Measurements from ENCODE around the gene SLC9A9. TPM values are rescaled to one million over a fixed set of nuclear protein-coding genes. Genes with fewer than 3 reads are reported as not detected.

Gene SLC9A9
- total and polyA plus RNA-seq, 10 donors = 10.8 to 58.2 (median 44.7) TPM

DNA sequence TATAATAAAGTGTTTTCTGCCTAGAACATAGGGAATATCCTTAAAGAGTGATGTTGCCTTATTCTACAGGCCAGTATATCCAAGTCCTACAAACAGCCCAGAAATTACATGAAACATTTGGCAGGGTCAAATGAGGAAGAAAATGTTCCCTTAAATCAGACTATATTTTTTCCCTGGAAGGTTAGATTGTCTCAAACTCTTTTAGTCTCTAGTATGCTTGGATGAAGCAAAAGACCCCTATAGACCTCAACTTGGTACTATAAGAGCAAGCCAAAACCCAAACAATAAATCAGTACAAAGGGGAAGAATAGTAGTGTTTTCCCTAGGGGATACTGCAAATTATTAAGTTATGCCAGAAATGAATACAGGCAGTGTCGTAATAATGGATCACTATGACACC lies 310.2 kb downstream of the SLC9A9 start:
- TF ChIP-seq POLR2A (IDR thresholded peaks at IDR 0.05) = no peak
- no peak for TF ChIP-seq POLR2AphosphoS5 (IDR thresholded peaks at IDR 0.05)
- TF ChIP-seq, protein P1, sequence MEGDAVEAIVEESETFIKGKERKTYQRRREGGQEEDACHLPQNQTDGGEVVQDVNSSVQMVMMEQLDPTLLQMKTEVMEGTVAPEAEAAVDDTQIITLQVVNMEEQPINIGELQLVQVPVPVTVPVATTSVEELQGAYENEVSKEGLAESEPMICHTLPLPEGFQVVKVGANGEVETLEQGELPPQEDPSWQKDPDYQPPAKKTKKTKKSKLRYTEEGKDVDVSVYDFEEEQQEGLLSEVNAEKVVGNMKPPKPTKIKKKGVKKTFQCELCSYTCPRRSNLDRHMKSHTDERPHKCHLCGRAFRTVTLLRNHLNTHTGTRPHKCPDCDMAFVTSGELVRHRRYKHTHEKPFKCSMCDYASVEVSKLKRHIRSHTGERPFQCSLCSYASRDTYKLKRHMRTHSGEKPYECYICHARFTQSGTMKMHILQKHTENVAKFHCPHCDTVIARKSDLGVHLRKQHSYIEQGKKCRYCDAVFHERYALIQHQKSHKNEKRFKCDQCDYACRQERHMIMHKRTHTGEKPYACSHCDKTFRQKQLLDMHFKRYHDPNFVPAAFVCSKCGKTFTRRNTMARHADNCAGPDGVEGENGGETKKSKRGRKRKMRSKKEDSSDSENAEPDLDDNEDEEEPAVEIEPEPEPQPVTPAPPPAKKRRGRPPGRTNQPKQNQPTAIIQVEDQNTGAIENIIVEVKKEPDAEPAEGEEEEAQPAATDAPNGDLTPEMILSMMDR (IDR thresholded peaks at IDR 0.05 in 8 of 11, conservative IDR thresholded peaks at IDR 0.05 in 3 of 11) = no peak
- H3K4me1 ChIP-seq = peaks cover 0 to 22% (median 10%) of the 10 kb centered on the region in 6 donors
- no peak overlapping the region for H3K4me3 ChIP-seq
- intact Hi-C loops (cut with DNase I; ENCODE audit: low total_unique reads) = no loop called here
- no peak overlapping the region for H3K27ac ChIP-seq
- 86 to 95% (median 93%) methylated on average over 1 of the region's 1 CpG for WGBS, 5 donors
- H3K9me3 ChIP-seq = no peaks in the 10 kb centered on the region
- DNase-seq = no peak
- peaks cover 0 to 3% (median 0%) of the 10 kb centered on the region in 6 donors for H3K36me3 ChIP-seq
- H3K27me3 ChIP-seq (replicated peaks in 1 of 7) = no peaks in the 10 kb centered on the region

DNA sequence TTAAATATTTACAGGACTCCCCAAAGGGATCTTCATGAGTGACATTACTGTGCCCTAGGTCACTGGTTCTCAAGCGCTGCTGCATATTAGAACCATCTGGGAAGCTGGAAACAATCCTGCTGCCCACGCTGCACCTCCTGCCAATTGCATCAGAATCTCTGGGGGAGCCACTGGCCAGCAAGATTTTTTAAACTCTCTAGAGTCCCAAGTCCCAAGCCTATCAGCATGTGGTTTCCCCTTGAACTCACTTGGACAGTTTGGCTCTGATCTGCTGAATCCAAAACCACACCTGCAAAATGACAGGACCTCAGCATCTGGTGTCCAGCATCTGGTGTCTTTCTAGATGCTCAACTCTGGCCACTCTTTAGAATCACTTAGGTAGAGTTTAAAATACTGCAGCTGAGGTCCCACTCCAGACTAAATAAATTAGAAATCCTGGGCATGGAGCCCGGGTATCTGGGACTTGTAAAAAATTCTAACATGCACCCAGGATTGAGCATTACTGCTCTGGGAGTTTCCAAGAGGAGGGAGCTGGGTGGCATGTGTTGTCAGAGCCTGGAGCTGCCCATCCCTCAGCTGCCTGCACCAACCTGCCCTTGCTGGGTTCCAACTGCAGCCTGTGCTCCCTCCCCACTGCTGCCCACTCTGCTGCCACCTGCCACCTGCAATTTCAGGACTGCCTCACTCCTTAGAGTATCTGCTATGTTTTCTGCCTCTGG lies 311.3 kb downstream of the SLC9A9 start:
- H3K27ac ChIP-seq = peak overlapping the region in 6 of 8 donors; percentile 2 to 62 (median 43)
- no peak for DNase-seq
- intact Hi-C loops (cut with DNase I; ENCODE audit: low total_unique reads) = no loop called here

GRCh38 chr3:143535994-143536784 lies 312.1 kb downstream of the SLC9A9 start:
- 70 to 80% (median 78%) methylated on average over 3 of the region's 3 CpGs for WGBS, 5 donors

More for the DNA sequence above, 311.3 kb downstream of the SLC9A9 start:
- TF ChIP-seq POLR2A (IDR thresholded peaks at IDR 0.05) (no peak), POLR2AphosphoS5 (IDR thresholded peaks at IDR 0.05) (no peak)
- TF ChIP-seq, protein P1 (IDR thresholded peaks at IDR 0.05 in 8 of 11, conservative IDR thresholded peaks at IDR 0.05 in 3 of 11) = no peak
- no peak overlapping the region for H3K4me3 ChIP-seq
- H3K36me3 ChIP-seq = no peaks in the 10 kb centered on the region
- H3K4me1 ChIP-seq = peaks cover 0 to 22% (median 10%) of the 10 kb centered on the region in 6 donors
- 67 to 93% (median 86%) methylated on average over 3 of the region's 3 CpGs for WGBS, 5 donors
- no peaks in the 10 kb centered on the region for H3K27me3 ChIP-seq (replicated peaks in 1 of 7)
- no peaks in the 10 kb centered on the region for H3K9me3 ChIP-seq

More at GRCh38 chr3:143535994-143536784, 312.1 kb downstream of the SLC9A9 start:
- peaks cover 0 to 28% (median 10%) of the 10 kb centered on the region in 6 donors for H3K4me1 ChIP-seq
- H3K9me3 ChIP-seq = no peaks in the 10 kb centered on the region
- H3K27ac ChIP-seq = peak overlapping the region in 6 of 8 donors; percentile 2 to 62 (median 43)
- peak overlapping the region in 1 of 8 donors; percentile 39 for H3K4me3 ChIP-seq
- intact Hi-C loops (cut with DNase I; ENCODE audit: low total_unique reads) = no loop called here
- H3K27me3 ChIP-seq (replicated peaks in 1 of 7) = no peaks in the 10 kb centered on the region
- TF ChIP-seq POLR2A (IDR thresholded peaks at IDR 0.05) (no peak), POLR2AphosphoS5 (IDR thresholded peaks at IDR 0.05) (no peak)
- TF ChIP-seq, protein P1 (IDR thresholded peaks at IDR 0.05 in 8 of 11, conservative IDR thresholded peaks at IDR 0.05 in 3 of 11) = no peak
- no peaks in the 10 kb centered on the region for H3K36me3 ChIP-seq
- DNase-seq = no peak
